GM18505 (cell line): Measurements from ENCODE around the gene GBGT1.

Experiments used
- ATAC-seq: cut with Tn5 transposase; IDR thresholded peaks from one replicate; pipeline ENCODE4 v1.9.1; 2021; ENCODE audit not compliant: unreplicated experiment
- POLR2A ChIP-seq: IDR thresholded peaks from 4 replicates; pipeline ENCODE4 v1.6.1; 2011; ENCODE audit warnings: borderline replicate concordance; ENCODE audit not compliant: insufficient read depth, insufficient read length; ENCODE audit errors: extremely low read depth

GBGT1 gene

DNA sequence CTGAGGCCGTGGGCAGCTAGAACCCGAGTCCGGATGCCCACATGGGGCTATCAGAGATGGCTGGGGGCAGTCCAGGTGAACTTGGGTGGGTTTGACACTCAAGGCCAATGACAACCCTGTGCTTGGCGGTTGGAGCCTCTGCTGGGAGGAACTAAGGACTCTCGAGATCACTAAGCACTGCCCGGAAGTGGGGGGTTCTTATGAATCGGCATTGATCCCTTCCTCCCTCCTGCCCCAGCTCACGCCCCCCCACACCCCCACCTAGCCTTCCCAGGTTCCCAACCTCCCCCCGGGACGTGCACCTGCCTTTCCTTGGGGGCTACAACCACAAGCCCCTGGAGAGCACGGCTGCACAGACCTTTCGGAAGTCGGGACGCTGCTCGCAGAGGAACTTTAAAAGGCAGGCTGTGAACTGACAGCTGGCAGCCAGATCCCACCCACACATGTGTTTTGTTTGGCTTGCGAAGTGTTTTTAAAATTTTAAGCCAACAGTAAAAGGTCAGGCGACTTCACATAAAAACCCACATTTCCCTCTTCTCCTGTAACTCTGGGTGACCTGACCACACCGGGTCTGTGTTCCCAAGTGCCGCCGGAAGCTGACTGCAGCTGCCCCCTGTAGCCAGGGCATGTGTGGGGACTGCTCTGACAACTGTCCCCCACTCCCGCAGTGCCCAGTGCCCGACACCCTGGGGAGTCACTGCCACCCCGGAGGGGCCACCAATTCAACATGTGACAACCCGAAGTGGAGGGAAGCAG lies 37.6 kb downstream of the GBGT1 start:
- no peak for TF ChIP-seq POLR2A
- no peak for ATAC-seq

DNA sequence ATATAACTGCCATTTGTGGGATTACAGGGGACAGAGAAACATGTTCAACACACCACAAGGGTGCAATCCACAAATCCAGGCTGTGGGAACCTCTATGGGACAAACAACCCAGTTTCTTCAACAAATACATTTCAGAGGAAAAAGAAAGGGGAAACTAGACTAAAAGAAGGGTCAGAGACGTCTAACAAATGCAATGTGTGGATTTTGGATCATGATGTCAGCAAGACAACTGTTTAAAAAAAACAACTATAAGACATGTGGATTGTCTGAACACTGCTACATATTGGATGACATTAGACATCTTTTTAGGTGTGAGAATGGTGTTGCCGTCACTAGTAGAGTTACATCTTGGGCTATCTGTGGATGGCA lies 38.8 kb downstream of the GBGT1 start:
- no peak for TF ChIP-seq POLR2A

DNA sequence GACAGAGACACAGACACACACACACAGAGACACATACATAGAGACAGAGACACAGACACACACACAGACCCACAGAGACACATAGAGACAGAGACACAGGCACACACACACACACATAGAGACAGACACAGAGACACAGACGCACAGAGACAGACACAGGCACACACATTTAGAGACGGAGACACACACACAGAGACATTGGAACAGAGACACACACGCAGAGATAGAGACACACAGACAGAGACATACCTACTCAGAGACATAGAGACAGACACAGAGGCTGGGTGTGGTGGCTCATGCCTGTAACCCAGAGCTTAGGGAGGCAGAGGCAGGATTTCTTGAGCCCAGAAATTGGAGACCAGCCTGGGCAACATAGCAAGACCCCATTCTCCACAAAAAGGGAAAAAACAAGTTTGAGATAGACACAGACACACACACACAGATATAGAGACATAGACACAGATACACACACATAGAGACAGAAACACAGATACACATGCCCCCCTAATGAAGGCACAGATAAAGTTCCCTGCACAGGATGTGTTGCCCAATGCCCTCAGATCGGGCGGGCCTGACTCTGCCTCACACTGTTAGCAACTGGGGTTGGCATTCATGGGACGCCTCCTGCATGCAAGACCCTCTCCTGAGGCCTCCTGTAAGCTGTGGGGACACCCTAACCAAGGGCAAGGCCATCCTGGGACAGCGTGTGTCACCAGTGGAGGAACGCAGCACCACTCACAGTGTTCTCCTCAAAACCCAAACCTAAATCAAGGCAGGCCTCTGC lies 39.4 kb downstream of the GBGT1 start:
- ATAC-seq: no peak
- no peak for TF ChIP-seq POLR2A

More for the DNA sequence above, 38.8 kb downstream of the GBGT1 start:
- ATAC-seq: no peak

DNA sequence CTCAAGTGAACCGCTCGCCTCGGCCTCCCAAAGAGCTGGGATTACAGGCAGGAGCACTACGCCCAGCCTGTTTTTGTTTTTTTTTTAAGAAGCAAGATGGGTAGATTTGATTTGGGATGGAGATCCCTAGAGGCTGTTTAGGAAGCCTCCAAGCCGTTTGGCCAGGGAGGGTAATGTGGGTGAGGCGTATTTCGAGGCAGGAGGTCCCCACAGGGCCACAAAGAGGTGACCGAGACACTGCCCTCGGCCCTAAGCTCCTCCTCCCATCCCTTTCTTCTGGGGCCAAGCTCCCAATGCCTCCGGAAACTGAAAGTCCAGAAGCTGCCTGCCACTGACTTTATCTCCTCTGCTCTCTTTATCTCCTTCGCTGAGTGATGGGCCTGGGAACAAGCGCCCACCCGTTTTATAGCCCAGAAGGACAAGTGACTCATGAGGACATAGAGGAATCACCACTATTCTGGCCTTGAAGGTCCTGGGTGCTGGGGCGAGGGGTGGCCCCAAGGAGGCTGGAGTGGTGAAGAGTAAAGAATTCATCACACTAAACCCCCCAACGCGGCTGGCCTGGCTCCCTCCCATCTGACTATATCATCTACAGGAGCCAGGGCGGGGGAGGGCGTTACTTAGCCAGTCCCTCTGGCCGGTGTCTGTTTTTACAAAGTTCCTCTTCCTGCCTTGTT lies 40.6 kb downstream of the GBGT1 start:
- TF ChIP-seq POLR2A: no peak
- no peak for ATAC-seq

DNA sequence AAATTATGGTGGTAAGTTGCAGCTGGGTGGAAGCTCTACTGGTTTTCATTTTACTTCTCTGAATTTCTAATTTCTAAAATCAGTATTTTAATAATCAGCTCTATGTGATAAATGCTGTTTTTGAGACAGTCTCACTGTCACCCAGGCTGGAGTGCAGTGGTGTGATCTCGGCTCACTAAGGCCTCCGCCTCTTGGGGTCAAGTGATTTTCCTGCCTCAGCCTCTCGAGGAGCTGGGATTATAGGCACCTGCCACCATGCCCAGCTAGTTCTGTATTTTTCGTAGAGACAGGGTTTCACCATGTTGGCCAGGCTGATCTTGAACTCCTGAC lies 41.1 kb downstream of the GBGT1 start:
- TF ChIP-seq POLR2A: no peak
- no peak for ATAC-seq

DNA sequence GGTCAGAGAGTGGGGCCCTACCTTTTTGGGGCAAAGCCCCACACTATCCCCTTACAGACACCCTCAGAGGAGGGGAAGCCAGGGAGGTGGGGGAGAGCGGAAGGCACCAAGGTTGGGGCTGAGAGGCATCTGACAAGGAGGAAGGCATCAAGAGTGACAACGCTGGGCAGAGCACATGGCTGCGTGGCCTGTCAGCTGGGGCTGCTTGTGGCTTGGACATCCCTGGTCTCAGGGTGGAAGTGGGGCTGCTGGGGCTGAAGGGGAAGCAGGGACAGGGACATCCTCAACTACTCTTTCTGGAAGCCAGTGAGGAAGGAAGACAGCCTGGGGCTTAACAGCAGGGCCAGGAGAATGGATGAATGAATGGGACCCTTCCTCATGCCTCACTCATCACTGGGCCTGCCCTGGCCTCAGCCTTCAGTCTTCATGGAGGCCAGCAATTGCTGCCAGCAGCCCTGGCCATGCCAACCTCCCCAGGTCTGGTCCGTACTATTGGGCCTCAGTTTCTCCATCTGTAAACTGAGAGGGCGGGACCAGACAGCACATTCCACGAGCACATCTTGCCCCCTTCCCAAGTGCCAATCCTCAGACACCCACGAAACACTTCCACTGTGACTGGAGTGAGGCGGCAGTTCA lies 41.7 kb downstream of the GBGT1 start:
- no peak for TF ChIP-seq POLR2A
- ATAC-seq: no peak

DNA sequence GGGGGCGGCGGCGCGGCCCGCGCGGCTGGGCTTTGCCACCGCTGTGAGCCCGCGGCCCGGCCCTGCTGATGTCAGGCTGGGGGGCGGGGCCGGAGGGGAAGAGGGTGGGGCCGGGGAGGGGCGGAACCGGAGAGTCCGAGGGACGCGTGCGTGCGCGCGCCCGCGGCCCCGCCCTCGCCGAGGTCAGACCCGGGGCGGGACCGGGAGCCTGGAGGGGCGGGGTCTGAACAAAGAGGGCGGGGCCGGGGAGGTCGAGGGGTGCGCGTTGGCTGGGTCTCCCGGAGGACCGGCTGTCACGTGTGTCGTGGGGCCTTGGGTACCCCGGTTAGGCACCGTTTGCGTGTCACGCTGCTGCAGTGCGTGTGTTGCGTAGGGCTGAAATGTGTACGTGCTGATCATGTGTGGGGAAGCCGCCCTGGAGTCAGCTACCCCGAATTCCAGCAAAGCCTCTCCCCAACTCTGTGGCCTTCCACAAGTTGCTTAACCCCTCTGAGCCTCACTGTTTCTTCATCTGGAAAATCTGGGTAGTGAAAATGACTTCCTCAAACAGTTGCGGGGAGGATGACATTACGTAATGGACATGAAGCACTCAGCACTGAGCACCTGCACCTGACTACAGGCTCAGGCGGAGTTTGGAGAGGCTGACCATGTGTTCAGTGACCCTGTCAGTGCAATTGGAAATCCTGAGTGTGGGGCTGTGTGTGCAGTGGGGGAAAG lies 42.4 kb downstream of the GBGT1 start, which contains the start of gene RALGDS:
TSS of gene RALGDS (minus strand) at position 43 of the 717 bp plus-strand sequence. CDS start 86 bp downstream, outside the sequence.
- ATAC-seq: peak; percentile 67
- no peak for TF ChIP-seq POLR2A

DNA sequence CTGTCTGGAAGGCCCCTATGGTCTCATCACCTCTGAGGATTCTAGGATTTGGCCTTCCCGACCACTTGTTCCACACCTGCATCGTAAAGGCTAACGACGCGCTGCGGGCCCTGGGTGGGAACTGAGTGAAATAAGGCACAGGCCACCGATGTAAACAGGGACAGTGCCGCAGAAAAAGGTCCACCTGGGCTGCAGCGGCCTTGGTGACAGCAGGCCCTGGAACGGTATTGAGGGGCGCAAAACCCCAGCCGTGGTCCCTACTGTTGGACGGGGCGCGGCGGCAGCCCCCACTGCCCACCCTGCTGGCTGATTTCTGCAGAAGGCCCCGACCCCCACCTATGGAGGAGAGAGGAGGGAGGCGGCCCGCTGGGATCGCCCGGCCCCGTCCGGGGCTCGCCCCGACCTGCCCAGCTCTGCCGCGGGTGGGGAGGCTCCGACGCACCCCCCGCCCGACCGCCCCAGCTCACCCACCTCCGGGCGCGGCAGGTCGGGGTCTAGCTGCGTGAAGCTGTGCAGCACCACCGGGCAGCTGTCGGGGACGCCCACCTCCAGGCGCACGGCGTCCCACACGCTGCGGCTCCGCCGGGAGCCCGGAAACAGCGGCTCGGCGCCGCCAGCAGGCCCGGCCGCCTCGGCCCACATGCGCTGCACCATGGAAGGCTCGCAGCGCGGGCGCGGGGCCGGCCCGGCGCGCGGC lies 43.1 kb downstream of the GBGT1 start:
- no peak for ATAC-seq

DNA sequence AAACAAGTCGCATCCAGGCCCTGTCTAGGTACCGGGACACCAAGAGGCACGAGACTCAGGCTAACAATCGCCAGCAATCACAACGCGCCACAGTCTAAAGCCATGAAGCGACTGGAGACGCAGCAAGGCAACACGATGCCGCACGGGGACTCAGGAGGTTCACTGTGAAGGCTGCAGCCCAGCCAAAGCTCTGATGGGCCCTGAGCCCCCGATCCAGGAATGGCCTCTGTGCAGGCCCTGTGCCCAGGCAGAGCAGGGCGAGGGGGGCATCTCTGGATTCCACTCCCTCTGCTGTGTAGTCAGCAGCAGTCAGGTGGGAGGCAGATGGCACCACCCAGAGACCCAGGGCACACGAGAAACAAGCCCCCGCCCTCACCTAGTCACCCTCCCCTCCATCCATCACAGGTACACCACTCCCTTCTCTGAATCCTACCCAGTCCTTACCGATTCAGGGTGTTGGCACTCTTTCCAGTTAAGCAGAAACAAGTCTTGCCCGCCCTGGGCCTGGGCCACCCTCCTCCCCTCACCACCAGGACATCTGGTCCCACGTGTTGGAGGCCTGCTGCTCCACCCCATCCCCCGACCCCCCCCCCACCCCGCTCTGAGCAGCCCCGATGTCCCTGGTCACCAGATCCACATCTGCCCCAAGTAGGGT lies 43.7 kb downstream of the GBGT1 start:
- no peak for TF ChIP-seq POLR2A
- no peak for ATAC-seq

More for the DNA sequence above, 43.1 kb downstream of the GBGT1 start:
- peak; percentile 50 for TF ChIP-seq POLR2A

DNA sequence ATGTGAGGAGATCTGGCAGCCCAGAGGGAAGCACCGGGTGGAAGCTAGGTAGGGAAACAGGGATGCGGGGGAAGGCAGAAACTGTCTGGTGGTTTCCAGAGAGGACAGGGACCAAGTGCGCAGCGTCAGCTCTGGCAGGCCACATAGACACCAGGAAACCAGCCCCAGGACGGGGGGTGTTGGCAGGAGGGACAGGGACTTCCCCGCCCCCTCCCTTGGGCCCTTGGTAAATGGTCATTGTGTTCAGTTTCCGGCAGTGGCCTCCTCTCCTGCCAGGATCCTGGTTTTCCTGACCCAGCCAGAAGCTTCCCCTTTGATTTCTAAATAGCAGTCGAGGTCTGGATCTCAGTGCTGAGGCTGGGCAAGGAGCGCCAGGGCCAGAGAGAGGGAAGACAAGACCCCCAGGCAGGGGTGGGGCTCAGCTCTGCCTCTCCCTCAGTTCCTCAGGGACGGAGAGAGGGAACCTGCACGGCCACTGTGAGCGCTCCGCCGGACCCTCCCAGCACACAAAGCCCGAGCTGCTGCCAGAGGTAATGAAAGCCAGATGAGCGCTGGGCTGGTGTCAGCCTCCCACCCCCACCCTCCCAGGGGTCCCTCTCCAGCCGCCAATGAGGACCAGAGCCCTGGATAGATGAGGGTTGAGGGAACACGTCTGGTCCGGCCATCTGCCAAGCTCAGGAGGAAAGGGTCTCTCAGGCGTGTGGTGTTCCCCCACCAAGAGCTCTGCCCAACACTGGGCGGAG lies 44.4 kb downstream of the GBGT1 start:
- ATAC-seq: no peak

DNA sequence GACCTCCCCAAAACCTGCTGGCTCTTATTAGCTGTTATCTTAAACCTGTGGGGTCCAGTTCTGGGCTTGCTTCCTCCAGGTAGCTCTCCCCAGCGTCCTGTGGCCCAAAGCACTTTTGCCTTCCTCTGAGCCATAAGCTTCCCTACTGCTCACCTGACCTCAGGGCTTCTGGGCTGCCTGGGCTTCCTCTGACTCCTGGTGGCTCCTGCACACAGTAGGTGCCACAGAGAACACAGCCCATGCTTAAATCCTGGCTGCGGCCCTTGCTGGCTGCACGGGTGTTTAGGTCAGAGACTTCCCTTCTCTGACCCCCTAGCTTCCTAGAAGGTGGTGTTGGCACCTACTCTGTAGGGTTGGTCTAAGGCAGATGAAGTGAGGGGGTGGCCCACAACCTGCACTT lies 45.1 kb downstream of the GBGT1 start:
- no peak for ATAC-seq
- no peak for TF ChIP-seq POLR2A

More for the DNA sequence above, 44.4 kb downstream of the GBGT1 start:
- TF ChIP-seq POLR2A: no peak
